HTR-8/SVneo (cell line): ENCODE data around the gene LETM1.

ENCODE experiments used
- DNase-seq: peaks from one replicate; pipeline ENCODE4 v3.0.0; 2011; ENCODE audit warnings: low spot score, mixed read lengths; ENCODE audit not compliant: insufficient read length
- FAIRE-seq: peaks from 2 replicates; lab custom pipeline; 2011; peaks lifted over from hg19 to GRCh38; lab: Jason Lieb, UNC

Gene LETM1

GRCh38 chr4:1856071-1856942, at the start of gene LETM1:
Gene LETM1 (minus strand): TSS chr4:1856156. CDS start chr4:1855950, 206 bp downstream.
- FAIRE-seq: peak; percentile 99
- peak; percentile 95 for DNase-seq

- FAIRE-seq (no peak), DNase-seq (no peak)
Measured at GRCh38 chr4:1904042-1904441, 48.1 kb upstream of the LETM1 start.

GRCh38 chr4:1903035-1903434, 47.1 kb upstream of the LETM1 start:
- no peak for DNase-seq
- no peak for FAIRE-seq

GRCh38 chr4:1902243-1902642, 46.3 kb upstream of the LETM1 start:
- FAIRE-seq: no peak

GRCh38 chr4:1901127-1901526, 45.2 kb upstream of the LETM1 start:
- no peak for DNase-seq
- FAIRE-seq: no peak

More at GRCh38 chr4:1902243-1902642, 46.3 kb upstream of the LETM1 start:
- no peak for DNase-seq

- DNase-seq: no peak
- FAIRE-seq: no peak
Measured at GRCh38 chr4:1900624-1901023, 44.7 kb upstream of the LETM1 start.

- DNase-seq (no peak), FAIRE-seq (no peak)
Measured at GRCh38 chr4:1900087-1900433, 44.1 kb upstream of the LETM1 start.

GRCh38 chr4:1899149-1900086, 43.5 kb upstream of the LETM1 start:
- DNase-seq (peak; percentile 73), FAIRE-seq (no peak)

GRCh38 chr4:1898681-1899080, 42.7 kb upstream of the LETM1 start:
- DNase-seq: no peak
- FAIRE-seq: no peak

GRCh38 chr4:1898007-1898406, 42.1 kb upstream of the LETM1 start:
- DNase-seq (no peak), FAIRE-seq (no peak)

GRCh38 chr4:1896658-1896991, 40.7 kb upstream of the LETM1 start:
- DNase-seq: no peak

GRCh38 chr4:1895971-1896657, 40.2 kb upstream of the LETM1 start:
- no peak for DNase-seq
- no peak for FAIRE-seq

More at GRCh38 chr4:1896658-1896991, 40.7 kb upstream of the LETM1 start:
- no peak for FAIRE-seq

- FAIRE-seq (no peak), DNase-seq (no peak)
Measured at GRCh38 chr4:1890979-1891570, 35.1 kb upstream of the LETM1 start.

GRCh38 chr4:1887052-1887451, 31.1 kb upstream of the LETM1 start:
- FAIRE-seq (no peak), DNase-seq (no peak)

GRCh38 chr4:1885414-1885813, 29.5 kb upstream of the LETM1 start:
- DNase-seq (no peak), FAIRE-seq (no peak)

- FAIRE-seq: no peak
- no peak for DNase-seq
Measured at GRCh38 chr4:1883583-1883982, 27.6 kb upstream of the LETM1 start.

- no peak for DNase-seq
- FAIRE-seq: no peak
Measured at GRCh38 chr4:1882850-1883271, 26.9 kb upstream of the LETM1 start.

- DNase-seq: no peak
- no peak for FAIRE-seq
Measured at GRCh38 chr4:1880332-1880731, 24.4 kb upstream of the LETM1 start.

- no peak for FAIRE-seq
- no peak for DNase-seq
Measured at GRCh38 chr4:1879485-1879884, 23.5 kb upstream of the LETM1 start.

GRCh38 chr4:1874201-1874600, 18.2 kb upstream of the LETM1 start:
- DNase-seq (no peak), FAIRE-seq (peak; percentile 38)
